CD4-positive, alpha-beta T cell treated with Interleukin-6 at 100 ng/mL for 8 hours (primary cell): ENCODE data around the gene ZNF275.
"Not testable (repeated sequence)": the region's sequence is repeated elsewhere in the genome, so short reads cannot be mapped to it uniquely, and the experiment has no call there.

ENCODE experiments used
- DNase-seq: peaks from one replicate; pipeline ENCODE4 v3.0.0-alpha.2; 2020; ENCODE audit warnings: mixed read lengths, low spot score

Gene ZNF275

DNA sequence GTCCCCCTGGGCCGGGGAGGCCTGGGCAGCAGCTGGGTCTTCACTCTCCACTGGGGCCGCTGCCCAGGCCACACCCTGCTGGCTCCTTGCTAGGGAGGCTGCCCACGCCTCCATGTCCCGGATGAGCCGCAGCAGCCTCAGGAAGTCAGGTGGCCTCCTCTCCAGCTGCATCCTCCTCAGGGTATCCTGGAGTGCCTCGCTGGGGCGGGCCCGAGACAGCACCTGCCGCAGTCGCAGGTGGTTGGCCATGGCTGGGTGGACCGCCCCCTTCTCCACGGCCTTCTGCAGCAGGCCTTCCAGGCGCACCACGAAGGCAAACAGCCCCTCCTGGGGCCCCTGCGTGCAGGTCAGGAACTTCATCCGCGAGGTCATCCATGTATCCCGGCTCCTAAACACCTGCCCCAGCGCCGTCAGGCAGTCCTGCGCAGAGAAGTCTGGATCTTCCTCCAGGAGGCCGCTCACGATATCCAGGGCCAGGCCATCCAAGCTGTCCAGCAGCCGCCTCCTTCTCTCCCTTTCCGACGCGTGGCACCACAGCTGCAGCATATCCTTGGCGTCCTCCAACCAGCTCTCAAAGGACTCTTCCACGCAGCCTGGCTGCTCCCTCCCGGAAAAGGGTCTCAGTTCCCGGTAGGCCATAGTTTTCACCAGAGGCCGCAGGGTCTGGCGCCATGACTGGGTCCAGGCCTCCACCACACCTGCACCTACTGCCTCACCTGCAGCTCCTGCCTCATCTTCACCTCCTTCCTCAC is 14.5 kb upstream of the ZNF275 start:
- no peak for DNase-seq

- DNase-seq, result not testable (repeated sequence)
Observed at GRCh38 chrX:153320047-153320443, 13.9 kb upstream of the ZNF275 start.

DNA sequence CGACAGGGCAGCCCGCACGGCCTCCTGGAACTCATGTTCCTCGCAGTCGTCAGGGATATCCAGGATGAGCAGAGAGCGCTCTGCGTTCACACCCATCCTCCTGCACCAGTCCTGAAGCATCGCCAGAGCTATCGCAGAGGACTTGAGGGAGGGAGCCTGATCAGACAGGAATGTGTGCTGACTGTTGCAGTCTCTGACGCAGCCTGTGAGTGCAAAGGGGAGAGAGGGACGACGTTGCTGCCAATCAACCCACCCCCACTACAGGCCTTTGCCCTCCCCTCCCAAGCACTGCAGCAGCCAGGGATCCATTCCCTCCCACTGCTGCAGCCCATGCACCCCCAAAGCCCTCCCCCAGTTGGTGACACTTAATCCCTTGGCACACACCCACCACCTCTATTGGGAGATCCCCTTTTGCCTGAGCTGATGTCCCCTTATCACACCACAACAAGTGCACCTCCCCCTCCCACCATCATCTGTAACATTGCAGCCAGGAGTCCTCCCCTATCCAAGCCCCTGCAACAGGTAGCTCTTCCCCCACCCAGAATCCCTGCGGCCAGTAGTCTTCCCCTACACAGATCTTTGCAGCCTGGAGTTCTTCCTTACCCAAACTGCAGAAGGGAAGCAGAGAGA is 13.3 kb upstream of the ZNF275 start:
- DNase-seq, result no peak

GRCh38 chrX:153321381-153322124 is 12.4 kb upstream of the ZNF275 start, which contains the start of gene PNMA6F:
Gene PNMA6F, minus strand, starts transcription at chrX:153321767. Its CDS starts 1,093 bp downstream, at chrX:153320674.
- DNase-seq, result no peak

GRCh38 chrX:153327561-153327960 is 6.4 kb upstream of the ZNF275 start:
- DNase-seq, result no peak

GRCh38 chrX:153333266-153333665 is 687 bp upstream of the ZNF275 start:
- DNase-seq, result no peak

DNA sequence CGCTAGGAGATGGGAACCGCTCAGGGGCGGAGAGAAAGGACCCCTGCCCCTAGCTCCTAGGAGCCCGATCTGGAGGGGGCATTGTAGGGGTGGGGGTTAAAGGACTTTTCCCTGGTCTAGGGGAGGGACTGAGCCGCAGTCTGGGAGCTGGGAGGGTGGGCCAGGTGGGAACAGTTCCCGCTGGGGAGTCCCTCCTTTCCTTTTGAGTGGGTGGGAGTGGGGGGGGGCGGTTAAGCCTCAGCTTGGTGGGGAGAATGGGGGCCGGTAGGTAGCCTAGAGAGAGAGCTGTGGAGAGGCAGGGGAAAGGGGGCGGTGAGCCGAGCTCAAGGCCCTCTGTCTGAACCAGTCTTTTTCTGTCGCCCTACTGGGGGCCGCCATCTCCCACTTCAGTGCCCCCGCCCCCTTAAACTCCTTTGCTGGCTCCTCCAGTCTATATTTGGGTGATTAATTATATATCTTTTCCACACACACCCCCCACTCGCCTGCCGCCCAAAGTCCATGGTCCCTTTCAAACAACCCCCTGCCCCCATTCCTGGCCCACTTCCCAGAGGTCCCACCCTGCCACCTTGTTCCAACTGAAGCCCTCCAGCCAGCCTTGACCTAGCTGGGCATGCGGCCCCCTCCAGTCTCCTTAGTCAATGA is 822 bp downstream of the ZNF275 start:
- no peak for DNase-seq

- no peak for DNase-seq
Observed at GRCh38 chrX:153336121-153336894, 2.4 kb downstream of the ZNF275 start.

- no peak for DNase-seq
Observed at GRCh38 chrX:153336988-153337387, 3.0 kb downstream of the ZNF275 start.

GRCh38 chrX:153338836-153339235 is 4.9 kb downstream of the ZNF275 start:
- no peak for DNase-seq

DNA sequence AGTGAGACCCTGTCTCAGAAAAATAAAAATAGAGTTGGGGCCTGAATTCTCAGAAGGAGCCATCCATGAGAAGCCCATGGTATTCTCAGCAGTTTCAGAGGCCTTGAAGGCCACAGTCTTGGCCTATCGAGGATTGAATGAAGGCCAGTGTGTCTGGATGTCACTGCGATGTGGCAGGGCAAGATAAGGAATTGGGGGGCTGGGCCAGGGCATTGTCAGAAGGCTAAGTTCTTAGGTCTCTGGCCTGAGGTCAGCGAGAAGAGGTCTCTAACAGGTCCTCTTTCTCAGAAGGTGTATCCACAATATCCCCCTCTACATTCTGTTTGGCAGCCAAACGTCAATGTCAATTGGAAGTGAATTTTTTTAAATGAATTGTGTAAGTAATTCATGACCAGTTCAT is 5.7 kb downstream of the ZNF275 start:
- no peak for DNase-seq

- no peak for DNase-seq
Observed at GRCh38 chrX:153340111-153340510, 6.2 kb downstream of the ZNF275 start.

GRCh38 chrX:153342762-153343558 is 9.0 kb downstream of the ZNF275 start:
- DNase-seq, result no peak

GRCh38 chrX:153343674-153344073 is 9.7 kb downstream of the ZNF275 start:
- no peak for DNase-seq

GRCh38 chrX:153347530-153347929 is 13.6 kb downstream of the ZNF275 start:
- DNase-seq, result no peak

GRCh38 chrX:153348421-153348820 is 14.5 kb downstream of the ZNF275 start:
- DNase-seq, result no peak

- no peak for DNase-seq
Observed at GRCh38 chrX:153349952-153350351, 16.0 kb downstream of the ZNF275 start.

DNA sequence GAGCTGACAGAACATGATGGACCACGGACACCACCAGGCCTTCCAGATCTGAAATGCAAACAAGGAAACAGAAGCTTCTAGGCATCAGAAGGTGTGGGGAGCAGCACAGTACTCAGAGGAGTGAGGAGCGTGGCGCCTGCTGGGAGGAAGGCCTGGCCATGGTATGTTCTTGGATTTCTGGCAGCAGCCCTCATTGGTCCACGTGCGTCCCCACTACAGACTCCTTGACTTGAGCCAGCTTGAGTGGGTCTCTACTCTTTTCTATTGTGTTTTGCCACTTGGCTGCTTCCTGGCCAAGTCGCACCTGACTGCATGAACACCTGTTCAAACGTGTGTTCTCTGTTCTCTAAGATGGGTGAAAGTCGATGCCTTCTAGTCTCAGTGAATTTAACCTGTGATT is 18.0 kb downstream of the ZNF275 start:
- no peak for DNase-seq

DNA sequence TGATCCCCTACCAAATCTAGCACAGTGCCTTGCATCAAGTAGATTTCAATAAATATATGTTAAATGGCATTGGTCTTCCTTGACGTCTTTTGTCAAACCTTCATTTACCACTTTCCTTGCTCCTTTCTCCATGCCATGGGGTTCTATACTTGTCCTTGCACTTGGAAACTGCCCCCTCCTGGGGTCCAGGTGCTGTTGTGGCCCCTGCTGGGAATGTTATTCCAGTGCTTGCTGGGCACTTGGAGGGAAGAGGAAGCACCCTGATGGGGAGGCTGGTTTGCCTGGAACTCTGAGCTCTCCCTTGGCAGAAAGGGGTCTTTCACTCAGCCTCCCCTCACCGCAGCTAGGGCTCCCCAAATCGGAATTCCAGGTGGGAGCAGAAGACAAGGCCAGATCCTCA is 18.9 kb downstream of the ZNF275 start:
- no peak for DNase-seq

- DNase-seq, result no peak
Observed at GRCh38 chrX:153353416-153353815, 19.5 kb downstream of the ZNF275 start.

DNA sequence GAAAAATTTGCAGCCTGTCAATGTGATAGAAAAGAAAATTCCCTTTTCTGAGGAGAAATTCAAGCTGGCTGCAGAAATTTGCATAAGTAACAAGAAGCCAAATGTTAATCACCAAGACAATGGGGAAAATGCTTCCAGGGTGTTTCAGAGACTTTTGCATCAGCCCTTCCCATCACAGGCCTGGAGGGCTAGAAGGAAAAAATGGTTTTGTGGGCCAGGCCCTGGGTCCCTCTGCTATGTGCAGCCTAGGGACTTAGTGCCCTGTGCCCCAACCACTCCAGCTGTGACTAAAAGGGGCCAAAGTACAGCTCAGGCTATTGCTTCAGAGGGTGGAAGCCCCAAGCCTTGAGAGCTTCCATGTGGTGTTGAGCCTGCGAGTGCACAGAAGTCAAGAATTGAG is 23.9 kb downstream of the ZNF275 start:
- DNase-seq, result no peak
